GM04504 (cell line): Measurements from ENCODE around the gene WDR49.

Experiments used
- DNase-seq: peaks from one replicate; pipeline ENCODE4 v3.0.0-alpha.2; 2012; ENCODE audit warnings: low read depth

WDR49 gene

DNA sequence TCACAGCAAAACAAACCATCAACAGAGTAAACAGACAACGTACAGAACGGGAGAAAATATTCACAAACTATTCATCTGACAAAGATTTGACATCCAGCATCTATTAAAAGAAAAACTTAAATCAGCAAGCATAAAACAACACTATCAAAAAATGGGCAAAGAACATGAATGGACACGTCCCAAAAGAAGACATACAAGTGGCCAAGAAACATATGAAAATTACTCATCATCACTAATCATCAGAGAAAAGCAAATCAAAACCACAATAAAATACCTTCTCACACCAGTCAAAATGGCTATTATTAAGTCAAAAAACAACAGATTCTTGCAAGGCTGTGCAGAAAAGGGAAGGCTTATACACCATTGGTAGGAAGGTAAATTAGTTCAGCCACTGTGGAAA, 166.2 kb downstream of the WDR49 start:
- no peak for DNase-seq

DNA sequence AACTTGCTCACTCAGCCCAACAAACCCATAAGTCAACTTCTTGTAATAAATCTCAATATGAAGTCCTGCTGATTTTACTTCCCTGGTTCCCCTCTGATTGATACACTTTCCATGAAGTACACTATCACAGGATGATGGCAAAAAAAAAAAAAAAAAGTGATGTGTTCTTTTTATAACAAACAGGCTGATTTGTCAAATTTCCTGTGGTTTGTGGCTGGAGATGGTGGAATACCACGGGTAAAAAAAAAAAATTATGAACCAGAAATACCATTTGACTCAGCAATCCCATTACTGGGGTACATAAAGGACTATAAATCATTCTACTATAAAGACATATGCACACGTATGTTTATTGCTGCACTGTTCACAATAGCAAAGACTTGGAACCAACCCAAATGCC, 169.2 kb downstream of the WDR49 start:
- DNase-seq, result no peak

DNA sequence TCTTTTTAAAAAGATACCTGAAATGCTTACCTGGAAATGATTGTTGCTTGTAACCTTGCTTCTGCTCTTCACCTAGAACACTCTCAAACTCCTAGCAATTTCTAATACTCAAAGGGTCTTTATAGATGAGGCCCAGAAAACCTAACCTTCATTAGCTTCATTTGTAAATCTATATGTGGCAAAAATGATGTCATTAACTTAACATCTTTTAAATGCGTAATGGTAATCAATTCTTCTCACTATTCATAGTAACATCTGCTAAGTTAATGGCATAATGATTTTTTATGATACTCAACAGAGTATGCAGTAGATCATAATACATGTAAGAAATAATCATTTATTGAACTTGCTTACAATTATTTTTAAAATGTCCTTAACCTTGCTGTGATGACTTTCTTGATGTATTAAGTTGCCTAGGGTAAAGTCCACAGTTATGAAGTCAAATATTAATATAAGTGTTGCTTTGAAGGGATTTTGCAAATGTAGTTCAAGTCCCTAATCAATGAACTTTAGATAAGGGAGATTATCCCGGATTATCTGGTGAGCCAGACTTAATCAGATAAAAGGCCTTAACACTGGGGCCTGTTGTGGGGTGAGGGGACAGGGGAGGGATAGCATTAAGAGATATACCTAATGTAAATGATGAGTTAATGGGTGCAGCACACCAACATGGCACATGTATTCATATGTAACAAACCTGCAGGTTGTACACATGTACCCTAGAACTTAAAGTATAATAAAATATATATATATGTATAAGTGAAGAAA, 169.8 kb downstream of the WDR49 start:
- no peak for DNase-seq

DNA sequence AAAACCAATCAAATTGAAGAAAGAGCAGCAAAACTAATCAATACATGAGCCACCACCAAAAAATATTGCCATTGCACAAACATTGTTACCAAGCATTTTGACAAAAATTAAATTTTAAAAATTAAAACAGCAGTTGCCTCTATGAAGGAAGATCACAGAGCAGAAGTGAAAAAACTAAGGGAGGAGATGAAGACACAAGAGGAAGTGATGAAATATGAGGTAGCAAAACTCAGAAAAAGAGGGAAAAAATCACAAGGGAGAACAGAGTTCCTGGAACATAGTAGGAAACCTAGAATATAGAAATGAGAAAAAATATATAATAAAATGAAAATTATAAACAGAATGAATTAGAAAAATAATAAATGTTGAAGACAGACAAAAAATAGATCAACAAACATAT, 172.6 kb downstream of the WDR49 start:
- no peak for DNase-seq

DNA sequence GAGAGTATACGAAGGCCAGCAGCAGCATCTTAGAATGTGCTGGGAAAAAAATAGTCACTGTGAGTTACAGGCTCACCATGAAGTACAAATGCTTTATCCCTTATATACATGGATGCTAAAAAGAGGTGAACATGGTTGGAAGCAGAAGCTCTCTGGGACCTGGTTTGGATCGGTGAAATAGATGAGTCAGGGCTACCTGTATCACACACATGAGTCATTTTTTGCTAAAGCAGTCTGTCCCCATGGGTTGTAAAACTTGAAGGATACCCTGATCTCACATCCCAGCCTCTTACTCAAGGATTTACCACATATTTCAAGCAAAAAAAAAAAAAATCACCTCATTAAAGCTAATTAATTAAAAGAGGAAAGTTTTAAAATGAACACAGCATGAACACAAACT, 173.0 kb downstream of the WDR49 start:
- DNase-seq, result no peak

DNA sequence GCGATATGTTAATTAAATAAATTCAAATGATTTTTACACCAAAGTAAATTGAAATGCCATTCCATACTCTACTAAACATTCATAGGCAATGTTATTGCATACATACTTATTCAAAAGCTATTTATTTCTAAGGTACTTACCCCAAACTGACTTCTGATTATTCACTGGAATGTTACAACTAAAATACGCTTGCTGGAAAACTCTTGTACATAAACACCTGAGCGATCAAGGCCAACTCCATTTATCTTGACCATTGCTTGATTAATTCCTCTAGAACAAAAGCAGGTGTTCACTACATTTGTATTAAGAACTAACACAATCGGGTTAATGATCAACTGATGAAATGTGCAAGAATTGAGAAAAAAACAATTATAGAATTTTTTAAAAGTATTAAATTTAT, 179.9 kb downstream of the WDR49 start, which contains the start of gene SERPINI2:
TSS of gene SERPINI2 (minus strand) at position 180 of the 400 bp plus-strand sequence. CDS start 2,208 bp downstream, outside the sequence.
- DNase-seq, result no peak

DNA sequence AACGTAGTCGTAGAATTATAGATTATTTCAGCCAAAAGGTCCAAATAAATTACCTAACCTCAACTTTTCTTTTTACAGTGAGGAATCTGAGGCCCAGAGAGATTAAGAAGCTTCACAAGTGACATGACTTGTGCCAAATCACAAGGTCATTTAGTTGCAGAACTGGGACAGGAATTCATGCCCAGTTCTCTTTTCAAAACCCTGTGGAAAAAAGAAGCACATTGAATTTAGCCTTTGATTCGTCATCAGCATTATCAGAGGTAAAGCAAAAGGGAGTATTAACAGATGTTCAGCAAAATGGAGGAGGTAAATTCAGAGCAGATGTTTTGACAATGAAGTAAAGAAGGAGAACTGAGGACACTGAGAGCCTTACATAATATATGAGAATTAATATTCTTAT, 184.4 kb downstream of the WDR49 start:
- DNase-seq, result no peak

DNA sequence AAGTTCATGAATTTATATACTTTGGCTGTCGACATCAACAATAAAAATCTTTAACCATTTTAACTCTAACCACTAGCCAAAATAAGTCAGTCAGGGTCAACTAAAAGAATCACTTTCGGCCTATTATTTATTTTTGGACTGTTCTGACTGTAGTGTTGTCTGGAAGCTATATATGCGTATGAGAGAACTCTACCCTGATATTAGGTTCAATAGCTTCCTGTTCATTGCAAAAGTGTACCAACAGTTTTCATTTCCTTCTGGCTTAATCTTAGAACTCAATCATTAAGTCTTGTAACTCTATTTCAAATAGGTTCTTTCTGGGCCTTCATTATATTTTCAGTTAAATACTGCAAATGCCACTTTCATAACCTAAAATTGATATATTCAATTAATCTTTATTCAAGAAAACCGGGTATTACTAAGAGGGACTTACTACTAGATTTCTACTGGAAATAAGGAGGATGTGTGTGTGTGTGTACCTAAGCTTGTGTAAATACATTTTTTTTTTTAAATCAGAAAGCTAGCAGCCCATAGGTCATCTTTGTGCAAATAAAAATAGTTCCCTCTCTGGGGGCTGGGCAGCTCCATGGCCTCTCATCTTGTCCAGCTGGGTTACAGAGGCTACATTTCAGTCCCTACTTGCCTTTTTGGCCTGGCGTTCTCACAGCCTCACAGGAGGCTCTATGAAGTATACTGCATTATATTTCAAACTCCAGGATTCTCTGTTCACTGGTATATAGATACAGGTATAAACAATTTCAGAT, 185.7 kb downstream of the WDR49 start:
- no peak for DNase-seq

DNA sequence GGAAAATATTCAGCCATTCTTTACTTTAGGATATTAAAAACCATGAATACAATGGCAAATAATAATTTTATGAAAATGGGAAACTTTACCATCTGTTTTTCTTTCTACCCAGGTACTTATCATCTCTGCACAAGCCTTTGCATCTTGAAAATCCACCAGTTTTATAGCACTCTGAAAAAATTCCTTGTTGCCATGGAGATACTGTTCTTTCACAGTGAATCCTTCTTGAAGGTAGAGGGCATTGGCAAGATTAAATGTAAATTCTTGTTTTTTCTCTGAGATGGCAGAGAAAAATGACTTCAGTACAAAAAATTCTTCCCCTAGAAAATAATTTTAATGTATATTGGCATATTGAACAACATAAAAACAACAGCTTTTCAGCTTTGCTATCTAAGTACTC, 186.8 kb downstream of the WDR49 start:
- no peak for DNase-seq

DNA sequence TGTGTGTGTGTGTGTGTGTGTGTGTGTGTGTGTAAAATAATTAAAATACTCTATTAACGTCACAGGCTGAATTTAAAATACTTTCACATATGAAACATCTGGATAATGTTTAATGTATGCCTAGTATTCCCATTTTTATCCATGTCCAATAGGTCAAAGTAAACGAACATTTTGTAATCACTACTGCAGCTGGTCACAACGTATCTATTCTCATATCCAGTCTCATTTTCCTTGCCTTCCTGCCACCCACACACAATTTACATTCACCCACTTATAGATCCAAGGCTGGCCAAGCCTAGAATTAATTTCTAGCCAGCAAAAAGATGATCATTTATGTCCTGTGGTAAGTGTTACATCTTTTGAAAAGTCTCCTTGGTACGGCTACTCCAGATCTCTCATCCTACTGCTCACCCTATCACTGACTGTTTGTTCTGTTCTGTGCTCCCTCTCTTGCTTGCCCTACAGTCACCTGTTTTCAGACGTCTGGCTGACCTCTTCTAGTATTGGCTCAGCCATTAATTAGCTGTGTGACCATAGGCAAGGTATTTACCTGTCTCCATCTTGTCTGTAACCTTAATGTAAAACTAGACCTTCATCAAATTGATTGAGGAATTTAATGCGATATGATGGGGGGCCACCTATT, 197.5 kb downstream of the WDR49 start:
- DNase-seq, result no peak

DNA sequence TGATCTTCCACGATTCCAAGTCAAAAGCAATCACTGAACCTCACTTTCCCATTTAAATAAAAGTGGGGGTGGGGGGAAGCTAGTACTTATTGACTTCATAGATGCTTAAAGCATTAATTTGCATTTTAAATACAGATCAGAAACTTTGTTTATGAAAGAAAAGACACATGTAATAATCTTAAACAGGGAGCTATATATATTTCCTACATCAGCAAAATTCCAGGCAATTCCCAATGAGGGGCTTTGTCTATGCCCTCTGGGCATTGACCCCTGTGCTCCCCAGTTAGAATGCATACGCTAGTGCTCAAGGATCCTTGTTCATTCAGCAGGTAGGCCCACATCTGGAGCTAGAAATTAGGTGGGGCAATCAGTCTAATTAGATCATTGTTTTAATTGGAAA, 199.9 kb downstream of the WDR49 start:
- DNase-seq, result no peak

DNA sequence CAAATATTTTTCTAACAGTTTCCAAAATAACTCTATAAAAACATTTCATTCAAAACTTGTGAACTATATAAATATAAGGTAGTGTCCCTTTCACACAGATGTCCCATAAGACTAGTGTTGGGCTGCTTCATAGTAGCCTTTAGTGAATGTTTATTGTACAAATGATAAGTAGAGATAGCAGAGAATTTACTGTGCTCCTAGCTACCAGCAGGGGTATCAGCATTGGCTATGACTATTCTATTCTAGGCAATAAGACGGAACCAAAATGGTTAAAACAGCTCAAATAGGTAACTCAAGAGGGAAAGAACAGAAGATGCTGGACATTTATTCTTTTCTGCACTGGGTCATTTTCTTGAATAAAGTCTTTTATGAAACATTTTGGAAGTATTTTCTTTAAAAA, 202.5 kb downstream of the WDR49 start:
- no peak for DNase-seq

DNA sequence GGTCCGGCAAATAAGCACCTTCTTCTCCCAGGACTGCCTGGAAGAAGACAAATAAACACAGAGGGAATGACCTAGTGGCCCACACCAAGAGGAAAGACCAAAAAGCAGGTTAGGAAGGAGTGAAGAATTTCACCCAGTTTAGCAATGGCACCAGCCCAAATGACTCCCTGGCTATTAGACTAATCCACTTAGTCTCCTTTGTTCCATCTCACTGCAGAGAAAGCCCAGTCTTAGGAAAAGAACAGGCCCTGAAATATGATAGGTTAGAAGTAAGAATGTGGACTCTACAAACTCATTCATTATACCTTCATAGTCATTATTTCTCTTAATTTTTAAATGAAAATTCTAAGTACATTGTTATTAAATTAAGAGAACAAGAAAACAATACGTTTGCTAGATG, 203.1 kb downstream of the WDR49 start:
- DNase-seq, result no peak

DNA sequence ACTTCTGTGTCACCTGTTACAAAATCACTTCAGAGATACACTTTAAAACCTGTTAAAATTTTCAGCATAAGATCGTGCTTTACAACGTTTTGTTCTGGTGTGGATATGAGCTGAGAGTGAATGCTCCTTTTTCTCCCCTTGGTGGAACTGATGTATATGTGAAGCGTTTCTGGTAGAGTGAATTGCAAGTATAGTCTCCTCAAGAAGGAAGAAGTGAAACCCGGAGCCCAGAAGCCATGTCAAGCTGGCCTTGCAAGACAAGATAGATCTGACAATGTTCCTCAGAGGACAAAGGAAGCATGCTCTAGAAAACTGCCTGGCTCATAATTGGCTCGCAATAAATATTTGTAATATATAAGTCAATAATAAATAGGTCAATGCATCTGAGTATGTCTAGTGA, 203.5 kb downstream of the WDR49 start:
- DNase-seq, result no peak

DNA sequence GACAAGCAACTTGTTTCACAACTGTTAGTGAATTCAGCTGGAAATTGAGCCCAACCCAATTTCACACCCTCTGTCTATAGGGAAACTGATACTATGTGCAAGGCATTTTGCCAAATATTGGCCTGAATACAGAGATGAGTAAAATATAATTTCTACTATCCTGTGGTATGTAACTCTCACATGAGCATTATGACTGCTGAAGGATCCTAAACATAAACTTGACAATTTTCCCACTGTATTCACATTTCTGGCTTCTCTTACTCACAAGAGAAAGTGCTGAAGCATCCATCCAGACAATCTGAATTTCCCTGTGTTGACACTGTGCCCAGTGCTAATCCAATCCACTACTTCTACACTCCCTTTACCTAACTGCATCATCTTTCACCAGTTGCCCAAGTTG, 208.3 kb downstream of the WDR49 start:
- DNase-seq, result no peak

DNA sequence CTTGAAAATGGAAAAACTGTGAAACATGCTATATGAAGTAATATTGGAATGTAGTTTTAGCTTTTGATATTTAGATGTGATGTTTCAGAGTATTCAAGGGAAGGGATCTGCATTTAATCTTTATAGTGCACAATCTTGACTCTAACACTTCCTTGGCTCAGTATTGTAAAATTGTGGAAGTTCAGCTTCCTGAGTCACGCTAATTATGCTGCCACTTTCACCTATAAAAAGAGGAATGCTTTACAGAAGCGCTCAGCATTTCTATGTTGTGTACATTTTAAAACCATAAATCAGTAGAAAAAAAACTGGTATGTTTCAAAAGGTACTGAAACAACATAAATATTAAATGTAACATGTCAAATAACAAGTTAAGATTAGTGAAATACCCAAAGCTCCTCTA, 212.5 kb downstream of the WDR49 start:
- no peak for DNase-seq

DNA sequence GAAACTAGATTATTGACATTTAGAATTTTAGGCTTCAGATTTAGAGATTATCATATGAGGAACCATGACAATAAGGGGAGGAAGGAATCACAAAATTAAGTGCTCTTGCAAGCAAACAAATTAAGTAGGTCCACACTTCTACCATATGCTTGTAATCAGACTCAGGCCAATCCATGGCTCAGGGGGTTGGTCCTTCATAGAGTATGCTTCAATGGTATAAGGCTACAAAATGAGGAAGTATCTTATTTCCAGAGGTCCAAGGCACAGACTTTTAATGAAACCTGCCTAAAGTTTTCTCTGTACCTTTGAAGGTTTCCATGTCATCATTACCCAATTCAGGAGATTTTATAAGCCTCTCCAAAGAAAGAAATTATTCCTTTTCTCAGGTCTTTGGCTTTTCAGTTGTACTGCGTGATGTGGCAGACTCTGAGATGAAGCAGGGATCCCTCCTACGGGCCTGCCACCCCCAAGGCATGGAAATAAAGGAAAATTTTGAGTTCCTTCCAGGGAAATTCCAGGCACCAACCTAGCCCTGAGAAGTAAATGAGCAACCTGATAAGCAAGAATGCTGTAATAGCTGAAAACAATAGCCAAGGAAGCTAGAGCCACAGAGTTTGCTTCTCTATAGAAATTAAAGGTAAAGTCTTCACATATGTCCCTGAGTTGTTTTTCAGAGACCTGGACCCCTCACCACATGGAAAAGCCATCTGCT, 216.2 kb downstream of the WDR49 start:
- no peak for DNase-seq
